Common myeloid progenitor, CD34-positive (primary cell): ENCODE data around the gene FRMD3.

Experiments
- CTCF ChIA-PET: fragments of 350-600 bp; sonication (Branson Sonifier 250); formaldehyde crosslinking; loops from one replicate; lab custom pipeline; 2021; ENCODE audit warnings: antibody characterized with exemption; lab: Charles Lee
- POLR2A ChIA-PET: fragments of 350-600 bp; sonication (Branson Sonifier 250); formaldehyde crosslinking; loops from one replicate; lab custom pipeline; 2021; ENCODE audit warnings: antibody characterized with exemption; lab: Charles Lee
- DNase-seq, 3 donors: peaks; one replicate each; pipeline versions ENCODE4 v3.0.0 to v3.0.0-alpha.2; 2013
- H3K27ac ChIP-seq, 2 experiments: 1 replicate in 1 of 2; 2 replicates in 1 of 2; pipeline ENCODE4 v1.7.0; 2013; ENCODE audit warnings: inconsistent platforms in 2 of 2, low read length in 2 of 2, mild to moderate bottlenecking in 2 of 2, low read depth in 1 of 2, moderate library complexity in 1 of 2; ENCODE audit not compliant: severe bottlenecking in 2 of 2, insufficient read depth in 1 of 2, poor library complexity in 1 of 2
- H3K27me3 ChIP-seq, 5 experiments: replicated peaks in 2 of 5; 1 replicate in 3 of 5; 2 replicates in 2 of 5; pipeline versions ENCODE4 v1.6.1 to v1.7.0; 2013; ENCODE audit warnings: low read length in 4 of 5, mild to moderate bottlenecking in 2 of 5, moderate library complexity in 2 of 5, inconsistent platforms in 1 of 5; ENCODE audit not compliant: insufficient read depth in 5 of 5, control insufficient read depth in 4 of 5
- H3K36me3 ChIP-seq, 4 experiments: 1 replicate in 2 of 4; 2 replicates in 2 of 4; pipeline versions ENCODE4 v1.6.1 to v1.7.0; 2013; ENCODE audit warnings: low read length in 3 of 4, control low read depth in 1 of 4, mild to moderate bottlenecking in 1 of 4; ENCODE audit not compliant: control insufficient read depth in 4 of 4, insufficient read depth in 4 of 4
- H3K4me1 ChIP-seq, 4 experiments: 1 replicate in 3 of 4; 2 replicates in 1 of 4; pipeline versions ENCODE4 v1.6.1 to v1.7.1; 2013; ENCODE audit warnings: low read length in 3 of 4, mild to moderate bottlenecking in 3 of 4, control low read depth in 1 of 4, inconsistent platforms in 1 of 4, moderate library complexity in 1 of 4; ENCODE audit not compliant: control insufficient read depth in 4 of 4, insufficient read depth in 4 of 4; ENCODE audit errors: control extremely low read depth in 1 of 4
- H3K4me3 ChIP-seq, 7 experiments: 1 replicate in 4 of 7; 2 replicates in 3 of 7; pipeline versions ENCODE4 v1.5.1 to v1.7.0; 2013; ENCODE audit warnings: mild to moderate bottlenecking in 7 of 7, low read length in 6 of 7, moderate library complexity in 6 of 7, inconsistent platforms in 2 of 7, low read depth in 2 of 7, control low read depth in 1 of 7; ENCODE audit not compliant: insufficient read depth in 4 of 7, control insufficient read depth in 1 of 7; ENCODE audit errors: extremely low read depth in 1 of 7
- H3K9me3 ChIP-seq, 5 experiments: 1 replicate in 4 of 5; 2 replicates in 1 of 5; pipeline versions ENCODE4 v1.6.1 to v1.7.1; 2013; ENCODE audit warnings: low read length in 4 of 5, mild to moderate bottlenecking in 2 of 5, inconsistent platforms in 1 of 5, low read depth in 1 of 5, moderate library complexity in 1 of 5; ENCODE audit not compliant: control insufficient read depth in 4 of 5, insufficient read depth in 2 of 5; ENCODE audit errors: control extremely low read depth in 1 of 5
- WGBS: methylation state at CpG from one replicate; pipeline ENCODE4 v1.1.5; 2013; ENCODE audit not compliant: insufficient coverage; 5-methylcytosine and 5-hydroxymethylcytosine counted together

FRMD3 gene

DNA sequence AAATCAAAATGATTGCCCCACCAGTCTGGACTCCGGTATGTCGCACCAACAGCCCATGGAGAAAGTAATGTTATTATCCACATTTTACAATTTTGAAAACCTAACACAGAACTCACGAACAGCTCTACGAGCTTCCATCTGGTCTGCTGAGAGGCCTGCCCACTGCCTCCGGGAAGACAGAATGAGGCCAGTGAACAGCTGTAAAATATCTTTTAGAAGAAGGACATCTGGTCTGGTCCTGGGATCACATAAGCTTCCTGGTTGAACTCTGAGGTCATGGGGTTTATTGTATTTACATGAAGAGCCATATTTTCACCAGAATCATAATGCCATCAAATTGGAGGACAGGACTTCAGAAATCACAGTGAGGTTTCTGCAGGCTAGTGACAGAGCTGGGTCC, 89.0 kb downstream of the FRMD3 start:
- 100% methylated on average over 3 of the region's 5 CpGs for WGBS
- no peak overlapping the region for H3K4me3 ChIP-seq
- CTCF ChIA-PET, result no interaction called here

DNA sequence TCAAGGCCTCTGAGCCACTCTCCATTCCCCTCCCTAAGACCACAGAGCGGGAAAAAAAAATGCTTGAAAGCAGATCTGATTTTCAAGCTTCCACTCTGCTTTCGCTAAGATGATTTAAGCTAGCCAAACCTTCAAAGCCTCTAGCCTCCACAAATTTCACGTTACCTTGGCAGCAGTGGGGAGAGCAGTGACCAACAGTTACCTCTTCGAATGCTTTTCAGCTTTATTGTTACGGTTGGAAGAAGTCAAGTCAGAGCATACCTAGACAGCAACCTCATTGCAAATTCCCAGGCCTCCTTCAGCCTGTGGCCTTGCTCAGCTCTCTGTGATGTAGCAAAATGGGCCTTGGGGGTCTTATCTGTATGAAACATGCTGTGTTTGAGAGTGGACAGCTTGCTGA, 89.6 kb downstream of the FRMD3 start:
- Histone ChIP-seq H3K27ac (no peak overlapping the region), H3K4me3 (no peak overlapping the region), H3K36me3 (no peaks in the 10 kb centered on the region), H3K9me3 (no peaks in the 10 kb centered on the region), H3K27me3 (no peaks in the 10 kb centered on the region), H3K4me1 (no peaks in the 10 kb centered on the region)
- 96% methylated on average over 3 of the region's 5 CpGs for WGBS
- DNase-seq, result no peak
- POLR2A ChIA-PET, result no interaction called here
- CTCF ChIA-PET, result no interaction called here

More for the DNA sequence above, 89.0 kb downstream of the FRMD3 start:
- no peaks in the 10 kb centered on the region for H3K4me1 ChIP-seq
- no peaks in the 10 kb centered on the region for H3K27me3 ChIP-seq
- no peaks in the 10 kb centered on the region for H3K36me3 ChIP-seq
- DNase-seq, result no peak
- H3K27ac ChIP-seq, result no peak overlapping the region
- POLR2A ChIA-PET, result no interaction called here
- no peaks in the 10 kb centered on the region for H3K9me3 ChIP-seq

GRCh38 chr9:83447351-83447750, 90.8 kb downstream of the FRMD3 start:
- DNase-seq, result no peak
- ChIA-PET POLR2A (no interaction called here), CTCF (no interaction called here)
- no peaks in the 10 kb centered on the region for H3K36me3 ChIP-seq
- no peak overlapping the region for H3K27ac ChIP-seq
- no peak overlapping the region for H3K4me3 ChIP-seq
- H3K27me3 ChIP-seq, result no peaks in the 10 kb centered on the region
- H3K9me3 ChIP-seq, result no peaks in the 10 kb centered on the region
- no peaks in the 10 kb centered on the region for H3K4me1 ChIP-seq
- WGBS, result 98% methylated on average over 7 of the region's 8 CpGs

DNA sequence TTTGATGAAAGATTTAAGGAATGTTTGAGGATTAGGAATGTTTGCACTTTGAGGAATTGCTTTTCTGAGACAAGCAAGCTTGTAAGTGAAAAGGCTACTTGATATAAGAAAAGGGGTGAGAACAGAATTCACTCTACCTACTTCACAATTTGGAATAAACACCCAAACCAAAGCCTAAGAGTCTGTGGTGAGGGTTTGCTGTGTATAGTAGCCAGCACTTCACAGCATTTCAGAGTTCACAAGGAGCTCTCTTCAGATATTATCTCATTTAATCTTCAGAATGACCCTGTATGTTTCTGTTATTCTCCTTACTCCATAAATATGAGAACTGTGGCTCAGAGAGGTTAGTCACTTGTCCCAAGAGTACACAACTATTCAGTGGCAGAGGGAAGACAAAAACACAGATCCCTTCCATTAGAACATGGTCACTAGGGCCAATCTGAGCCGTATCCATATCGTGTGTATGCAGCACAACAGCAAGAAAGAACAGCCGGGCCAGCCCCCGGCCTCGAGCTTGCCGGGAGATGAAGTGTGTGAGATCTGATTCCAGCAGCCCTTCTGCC, 92.4 kb downstream of the FRMD3 start:
- Histone ChIP-seq H3K9me3 (no peaks in the 10 kb centered on the region), H3K36me3 (no peaks in the 10 kb centered on the region), H3K4me1 (no peaks in the 10 kb centered on the region), H3K4me3 (no peak overlapping the region), H3K27me3 (no peaks in the 10 kb centered on the region), H3K27ac (no peak overlapping the region)
- no peak for DNase-seq
- ChIA-PET POLR2A (no interaction called here), CTCF (interaction anchor here (1.5 kb wide), 1 partner anchor 19 kb away, joined by 5 read pairs; no protein-coding TSS in a partner anchor)
- WGBS, result 98% methylated on average over 6 of the region's 6 CpGs

GRCh38 chr9:83444110-83444509, 94.1 kb downstream of the FRMD3 start:
- ChIA-PET POLR2A (no interaction called here), CTCF (no interaction called here)
- no peaks in the 10 kb centered on the region for H3K27me3 ChIP-seq
- WGBS, result 98% methylated on average over 4 of the region's 4 CpGs
- no peak overlapping the region for H3K27ac ChIP-seq
- H3K4me1 ChIP-seq, result no peaks in the 10 kb centered on the region
- DNase-seq, result no peak
- no peaks in the 10 kb centered on the region for H3K36me3 ChIP-seq
- no peak overlapping the region for H3K4me3 ChIP-seq
- no peaks in the 10 kb centered on the region for H3K9me3 ChIP-seq

DNA sequence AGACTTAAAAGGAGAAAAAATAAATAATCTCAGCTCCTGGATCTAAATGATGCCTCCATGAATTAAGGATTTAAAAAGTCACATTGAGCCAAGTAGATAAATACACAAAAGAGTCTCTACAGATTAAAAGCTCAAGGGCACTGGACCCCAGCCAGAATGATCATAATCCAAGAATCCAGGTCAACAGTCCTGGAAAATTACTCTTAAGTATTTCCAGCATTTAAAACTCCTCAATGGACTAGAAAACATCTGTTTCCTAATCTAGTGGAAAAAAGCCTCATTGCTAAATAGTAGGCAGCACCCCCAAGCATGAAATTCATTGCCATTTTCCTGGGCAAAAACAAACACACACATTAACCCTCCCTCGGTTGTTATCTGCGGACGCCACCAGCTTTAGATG, 96.8 kb downstream of the FRMD3 start:
- Histone ChIP-seq H3K9me3 (no peaks in the 10 kb centered on the region), H3K4me3 (no peak overlapping the region), H3K27me3 (no peaks in the 10 kb centered on the region), H3K27ac (no peak overlapping the region), H3K36me3 (no peaks in the 10 kb centered on the region), H3K4me1 (no peaks in the 10 kb centered on the region)
- 54% methylated on average over 3 of the region's 3 CpGs for WGBS
- CTCF ChIA-PET, result no interaction called here
- DNase-seq, result no peak
- POLR2A ChIA-PET, result no interaction called here

GRCh38 chr9:83440641-83441040, 97.6 kb downstream of the FRMD3 start:
- H3K36me3 ChIP-seq, result no peaks in the 10 kb centered on the region
- no peaks in the 10 kb centered on the region for H3K27me3 ChIP-seq
- WGBS, result 100% methylated on average over 2 of the region's 5 CpGs
- no peak for DNase-seq
- no peaks in the 10 kb centered on the region for H3K9me3 ChIP-seq
- H3K27ac ChIP-seq, result no peak overlapping the region
- H3K4me1 ChIP-seq, result no peaks in the 10 kb centered on the region
- H3K4me3 ChIP-seq, result no peak overlapping the region
- POLR2A ChIA-PET, result no interaction called here
- CTCF ChIA-PET, result no interaction called here
